ENCODE results near the gene WAC.
"Not testable (repeated sequence)": the region's sequence is repeated elsewhere in the genome, so short reads cannot be mapped to it uniquely, and the experiment has no call there.

WAC gene

GRCh38 chr10:28564905-28565304, 32.0 kb downstream of the WAC start:
- in situ Hi-C loops (cut with MboI; ENCODE audit: low sequenced_read_pairs) = no loop called here

GRCh38 chr10:28566458-28567015, 33.6 kb downstream of the WAC start:
- in situ Hi-C loops (cut with MboI; ENCODE audit: low sequenced_read_pairs) = no loop called here

GRCh38 chr10:28569506-28570159, 36.7 kb downstream of the WAC start:
- in situ Hi-C loops (cut with MboI; ENCODE audit: low sequenced_read_pairs) = no loop called here

GRCh38 chr10:28570598-28570997, 37.7 kb downstream of the WAC start:
- in situ Hi-C loops (cut with MboI; ENCODE audit: low sequenced_read_pairs) = no loop called here

GRCh38 chr10:28571265-28571664, 38.3 kb downstream of the WAC start:
- in situ Hi-C loops (cut with MboI; ENCODE audit: low sequenced_read_pairs) = no loop called here

GRCh38 chr10:28574214-28574613, 41.3 kb downstream of the WAC start:
- in situ Hi-C loops (cut with MboI; ENCODE audit: low sequenced_read_pairs) = not testable (repeated sequence)

- in situ Hi-C loops (cut with MboI; ENCODE audit: low sequenced_read_pairs) = no loop called here
These were observed 42.9 kb downstream of the WAC start for GRCh38 chr10:28575852-28576251.

- in situ Hi-C loops (cut with MboI; ENCODE audit: low sequenced_read_pairs) = no loop called here
These were observed 44.6 kb downstream of the WAC start for GRCh38 chr10:28577506-28577905.

- in situ Hi-C loops (cut with MboI; ENCODE audit: low sequenced_read_pairs) = no loop called here
These were observed 45.5 kb downstream of the WAC start for GRCh38 chr10:28578454-28578853.

- in situ Hi-C loops (cut with MboI; ENCODE audit: low sequenced_read_pairs) = no loop called here
These were observed 47.9 kb downstream of the WAC start for GRCh38 chr10:28580825-28581224.

- in situ Hi-C loops (cut with MboI; ENCODE audit: low sequenced_read_pairs) = no loop called here
These were observed 49.0 kb downstream of the WAC start for GRCh38 chr10:28581916-28582315.

- in situ Hi-C loops (cut with MboI; ENCODE audit: low sequenced_read_pairs) = no loop called here
These were observed 52.2 kb downstream of the WAC start for GRCh38 chr10:28585076-28585475.

- in situ Hi-C loops (cut with MboI; ENCODE audit: low sequenced_read_pairs) = no loop called here
These were observed 53.3 kb downstream of the WAC start for GRCh38 chr10:28586176-28586575.

- in situ Hi-C loops (cut with MboI; ENCODE audit: low sequenced_read_pairs) = no loop called here
These were observed 54.5 kb downstream of the WAC start for GRCh38 chr10:28587270-28587969.

GRCh38 chr10:28587970-28588290, 55.0 kb downstream of the WAC start:
- in situ Hi-C loops (cut with MboI; ENCODE audit: low sequenced_read_pairs) = no loop called here

- in situ Hi-C loops (cut with MboI; ENCODE audit: low sequenced_read_pairs) = no loop called here
These were observed 60.0 kb downstream of the WAC start for GRCh38 chr10:28592953-28593352.

GRCh38 chr10:28593811-28594210, 60.9 kb downstream of the WAC start:
- in situ Hi-C loops (cut with MboI; ENCODE audit: low sequenced_read_pairs) = no loop called here

- in situ Hi-C loops (cut with MboI; ENCODE audit: low sequenced_read_pairs) = no loop called here
These were observed 61.5 kb downstream of the WAC start for GRCh38 chr10:28594406-28594805.

- in situ Hi-C loops (cut with MboI; ENCODE audit: low sequenced_read_pairs) = no loop called here
These were observed 62.7 kb downstream of the WAC start for GRCh38 chr10:28595613-28596012.

- in situ Hi-C loops (cut with MboI; ENCODE audit: low sequenced_read_pairs) = no loop called here
These were observed 67.1 kb downstream of the WAC start for GRCh38 chr10:28600056-28600455.

- in situ Hi-C loops (cut with MboI; ENCODE audit: low sequenced_read_pairs) = no loop called here
These were observed 68.1 kb downstream of the WAC start for GRCh38 chr10:28601012-28601411.
